Stimulated activated CD4-positive, alpha-beta T cell treated with anti-CD3 and anti-CD28 coated beads, Interleukin-15, amount 100 ng/mL, for 24 hours (primary cell): ENCODE data around the gene DAB1.

ENCODE experiments used
- DNase-seq: peaks from one replicate; pipeline ENCODE4 v3.0.0-alpha.2; 2020

Gene DAB1

DNA sequence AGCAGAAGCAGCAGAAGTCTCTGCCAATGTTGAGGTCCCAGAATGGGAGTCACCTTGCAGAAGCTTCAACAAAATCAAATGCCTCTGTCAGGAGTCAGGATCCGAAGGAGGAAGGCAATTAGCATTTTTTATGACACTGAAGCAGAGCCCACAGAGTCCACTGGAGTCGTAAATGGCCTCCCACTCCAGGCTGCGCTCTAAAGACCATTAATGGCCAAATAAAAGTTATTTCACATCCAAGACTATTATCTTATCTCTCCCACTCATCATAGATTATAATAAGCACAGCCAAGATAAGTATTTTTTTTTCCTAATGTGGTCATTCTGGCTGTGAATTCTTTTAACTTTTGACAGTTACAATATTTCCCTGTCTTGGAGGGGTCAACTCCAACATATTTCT lies 267.0 kb downstream of the DAB1 start:
- no peak for DNase-seq

DNA sequence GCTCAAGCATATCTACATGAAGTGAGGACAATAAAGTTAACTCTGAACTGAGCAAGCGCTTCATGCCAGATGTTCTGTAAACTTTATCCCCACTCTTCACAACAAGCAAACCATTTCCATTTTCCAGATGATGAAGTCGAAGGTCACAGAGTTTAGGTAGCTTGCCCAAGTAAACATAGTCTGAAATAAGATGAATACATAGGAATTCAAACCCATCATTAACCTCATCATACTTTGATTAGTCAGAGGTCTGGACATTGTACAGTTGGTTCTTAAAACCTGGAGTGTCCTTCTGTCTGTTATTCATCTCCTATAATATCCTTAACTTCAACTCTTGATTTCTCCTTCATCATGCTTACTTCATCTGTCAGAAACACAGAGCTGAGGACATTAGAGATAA lies 277.8 kb downstream of the DAB1 start:
- no peak for DNase-seq

DNA sequence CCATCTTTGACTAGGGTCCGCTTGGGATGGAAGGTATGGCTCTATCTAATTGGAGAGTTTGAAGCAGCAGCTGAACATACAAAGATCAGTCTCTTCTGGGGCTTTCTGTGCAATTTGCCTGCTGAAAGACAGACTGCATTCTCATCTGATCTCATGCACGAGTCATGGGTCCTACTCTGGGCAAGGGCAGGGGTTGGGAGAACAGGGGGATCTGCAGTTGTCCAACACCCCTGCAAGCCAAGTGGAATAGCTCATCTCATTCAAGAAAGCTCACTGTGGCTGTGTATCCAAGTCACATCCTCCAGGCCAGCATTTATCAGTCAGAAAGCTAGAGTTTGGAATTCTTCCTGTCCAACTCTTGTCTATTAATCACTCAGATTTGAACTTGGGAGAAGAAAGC lies 280.9 kb downstream of the DAB1 start:
- DNase-seq: no peak

DNA sequence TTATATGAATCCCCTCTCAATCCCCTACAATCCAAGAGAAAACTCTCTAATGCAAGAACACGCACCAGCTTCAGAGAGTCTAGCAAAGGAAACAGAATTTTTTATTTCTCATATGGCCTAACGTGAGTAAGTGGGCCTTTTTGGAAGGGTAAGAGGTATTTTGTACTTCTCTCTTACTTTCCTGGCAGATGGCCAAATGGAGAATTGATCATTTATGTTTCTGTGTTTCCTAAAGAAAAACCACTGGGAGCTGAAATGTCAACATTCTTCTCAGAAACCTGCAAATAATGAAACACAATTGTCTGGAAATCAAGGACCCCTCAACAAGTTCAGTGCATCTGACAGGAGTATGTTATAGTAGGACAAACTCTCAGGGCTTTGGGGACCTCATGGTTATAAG lies 281.7 kb downstream of the DAB1 start:
- DNase-seq: no peak

DNA sequence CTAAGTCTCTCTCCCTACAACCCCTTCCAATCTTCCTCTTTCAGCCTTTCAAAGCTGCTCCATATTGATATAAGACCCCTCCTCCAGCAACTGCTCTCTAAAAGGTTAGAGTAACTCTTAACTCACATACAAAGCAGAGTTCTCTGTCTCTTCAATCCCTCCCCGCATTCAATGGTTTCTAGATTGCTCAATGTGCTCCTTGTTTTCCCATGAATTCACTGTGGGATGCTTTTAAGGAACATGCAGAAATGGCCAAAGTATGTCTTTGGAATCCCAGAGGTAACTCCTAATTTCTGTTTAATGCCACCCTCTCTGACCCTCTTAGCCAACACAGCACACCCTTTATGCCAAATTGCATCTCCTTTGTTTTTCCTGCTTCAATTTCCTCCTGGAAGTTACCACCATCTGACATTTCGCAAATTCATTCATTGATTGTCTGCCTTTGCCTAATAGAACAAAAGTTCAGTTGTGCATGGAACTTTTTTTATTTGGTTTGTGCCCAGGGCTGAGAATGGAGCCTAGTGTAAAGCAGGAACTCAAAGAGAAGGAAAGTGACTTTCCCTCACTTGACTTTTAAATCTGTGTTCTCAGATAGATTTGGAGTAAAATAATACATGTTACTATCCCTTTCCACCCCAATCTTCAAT lies 285.3 kb downstream of the DAB1 start:
- no peak for DNase-seq

DNA sequence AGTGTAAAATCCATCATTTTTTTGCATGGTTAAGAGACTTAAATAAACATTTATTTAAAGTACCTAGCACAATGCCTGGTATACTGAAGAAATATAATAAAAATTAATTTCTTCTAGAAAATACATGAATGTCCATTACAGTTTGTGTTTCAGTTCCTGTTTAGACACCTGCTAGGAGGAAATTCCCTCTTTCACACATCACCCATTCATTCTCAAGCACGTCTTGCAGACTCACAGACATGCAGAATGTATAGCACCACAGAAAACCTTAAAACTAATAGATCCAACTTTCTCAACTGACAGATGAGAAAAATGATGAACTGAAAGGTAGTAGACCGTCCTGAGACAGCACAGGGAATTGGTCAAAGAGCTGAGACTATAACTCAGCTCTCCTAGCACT lies 285.9 kb downstream of the DAB1 start:
- no peak for DNase-seq

DNA sequence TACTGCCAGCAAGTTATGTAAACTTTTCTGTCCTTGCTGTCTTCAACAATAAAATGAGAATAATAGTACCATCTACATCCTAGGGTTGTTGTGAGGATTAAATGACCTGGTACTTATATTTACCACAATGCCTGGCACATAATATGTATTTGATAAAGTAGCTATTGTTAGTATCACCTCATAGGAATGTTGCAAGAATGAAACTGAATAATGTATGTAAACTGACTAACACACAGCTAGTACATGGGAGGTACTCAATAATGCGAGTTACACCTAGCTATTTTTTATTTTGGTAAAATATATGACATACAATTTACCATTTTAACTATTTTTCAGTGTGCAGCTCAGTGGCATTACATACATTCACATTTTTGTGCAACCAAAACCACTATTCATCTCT lies 289.1 kb downstream of the DAB1 start:
- DNase-seq: no peak

DNA sequence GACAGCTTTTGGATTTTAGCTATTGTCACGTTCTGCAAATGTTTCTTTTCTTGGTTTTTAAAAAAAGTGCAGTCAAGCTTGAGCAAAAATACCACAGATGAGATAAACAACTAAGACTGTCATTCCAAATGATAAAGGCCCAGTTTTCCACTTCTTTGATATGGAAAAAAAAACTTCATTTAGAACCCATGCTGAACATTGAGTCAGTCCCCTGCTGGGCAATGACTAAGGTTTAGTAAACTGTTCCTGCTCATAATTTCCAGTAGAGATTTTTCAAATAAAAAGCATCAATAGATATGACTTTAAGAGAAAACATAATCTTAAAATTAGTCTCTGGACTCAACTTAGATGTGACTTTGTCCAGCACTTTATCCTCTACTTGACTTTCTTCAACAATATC lies 290.2 kb downstream of the DAB1 start:
- no peak for DNase-seq

DNA sequence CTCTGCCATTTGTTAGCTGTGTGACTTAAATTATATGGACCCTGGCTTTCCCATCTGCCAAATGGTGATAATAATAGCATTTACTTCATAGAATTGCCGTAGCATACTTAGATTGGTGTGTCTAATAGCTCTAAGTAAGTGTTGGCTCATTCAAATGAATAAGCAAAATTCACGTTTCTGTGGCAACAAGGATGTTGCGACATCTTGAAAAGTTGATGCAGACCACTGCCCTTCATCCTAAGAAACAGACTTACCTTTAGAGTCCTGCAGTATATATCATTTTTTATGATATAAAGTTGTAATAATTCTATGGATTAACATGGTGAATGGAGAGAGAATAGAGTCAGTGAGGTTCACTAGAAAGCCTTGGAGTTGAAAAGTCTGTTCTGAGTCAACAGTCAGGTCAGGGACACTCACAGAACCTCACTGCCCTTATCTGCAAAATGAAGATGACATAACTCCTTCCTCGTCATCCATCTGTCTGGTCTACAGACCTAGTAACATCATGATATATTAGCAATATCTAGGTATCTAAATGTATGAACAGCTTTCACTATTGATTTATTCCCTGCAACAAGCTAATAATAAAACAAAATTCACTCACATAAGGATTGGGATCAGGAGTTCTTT lies 290.8 kb downstream of the DAB1 start:
- no peak for DNase-seq

DNA sequence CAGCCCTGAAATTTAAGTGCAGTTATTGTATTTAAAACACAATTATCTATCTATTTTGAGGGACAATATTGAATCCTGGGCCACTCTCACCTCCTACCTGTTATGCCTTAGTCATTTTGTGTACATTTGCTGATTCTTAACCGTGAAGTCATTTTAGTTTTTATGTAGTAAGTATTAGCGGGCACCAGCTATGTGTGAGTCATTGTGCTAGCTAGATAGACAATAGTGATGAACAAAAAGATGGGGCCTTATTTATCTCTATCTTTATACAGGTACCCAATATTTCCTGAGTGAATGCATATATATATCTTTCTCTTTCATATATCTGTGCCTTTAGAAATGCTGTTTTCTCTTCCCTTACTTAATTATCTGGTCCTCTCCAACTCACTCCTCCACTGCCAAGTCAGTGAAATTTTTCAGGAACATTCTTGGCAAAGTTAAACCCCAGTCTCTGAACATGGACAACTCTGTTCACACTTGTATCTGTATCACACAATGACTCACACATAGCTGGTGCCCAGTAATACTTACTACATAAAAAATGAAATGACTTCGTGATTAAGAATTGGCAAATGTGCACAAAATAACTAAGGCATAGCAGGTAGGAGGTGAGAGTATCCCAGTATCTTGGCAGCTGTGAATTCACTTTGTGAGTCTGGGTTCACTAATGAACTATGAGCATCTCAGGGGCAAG lies 292.0 kb downstream of the DAB1 start:
- no peak for DNase-seq

DNA sequence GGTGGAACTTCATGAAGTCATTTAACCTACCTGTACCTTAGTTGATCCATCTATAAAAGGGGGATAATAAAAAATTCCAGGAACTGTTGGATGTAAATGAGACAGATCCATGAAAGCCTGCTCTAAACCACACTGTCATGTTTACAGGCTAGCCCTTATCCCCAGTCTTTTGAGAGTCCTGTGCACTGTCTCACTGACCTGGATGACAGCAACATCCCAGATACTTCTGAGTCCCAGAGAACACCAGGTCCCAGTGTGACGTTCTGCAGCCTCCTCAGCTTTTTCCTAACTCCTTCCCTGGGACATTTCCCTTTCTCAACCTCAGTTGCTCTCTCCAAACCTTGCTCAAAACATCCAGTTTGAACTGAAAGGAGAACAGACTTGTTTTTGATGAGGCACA lies 292.6 kb downstream of the DAB1 start:
- no peak for DNase-seq

DNA sequence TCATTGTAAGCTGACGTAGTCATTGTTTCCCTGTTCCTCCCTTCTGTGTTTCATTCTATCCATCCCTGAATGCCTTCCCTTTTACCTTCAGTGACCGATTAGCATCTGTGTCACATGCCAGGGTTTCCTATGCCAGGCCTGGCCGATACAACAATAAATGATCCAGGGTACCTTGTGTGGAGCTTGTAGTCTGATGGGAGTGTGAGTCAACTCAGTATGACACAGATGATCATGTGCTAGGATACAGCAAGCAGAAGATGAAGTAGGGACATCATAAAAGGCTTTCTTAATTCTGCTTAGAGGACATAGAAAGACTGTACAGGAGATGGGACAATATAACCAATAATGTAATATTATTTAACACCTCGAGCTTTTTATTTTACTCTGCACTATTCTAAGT lies 294.0 kb downstream of the DAB1 start:
- DNase-seq: no peak

DNA sequence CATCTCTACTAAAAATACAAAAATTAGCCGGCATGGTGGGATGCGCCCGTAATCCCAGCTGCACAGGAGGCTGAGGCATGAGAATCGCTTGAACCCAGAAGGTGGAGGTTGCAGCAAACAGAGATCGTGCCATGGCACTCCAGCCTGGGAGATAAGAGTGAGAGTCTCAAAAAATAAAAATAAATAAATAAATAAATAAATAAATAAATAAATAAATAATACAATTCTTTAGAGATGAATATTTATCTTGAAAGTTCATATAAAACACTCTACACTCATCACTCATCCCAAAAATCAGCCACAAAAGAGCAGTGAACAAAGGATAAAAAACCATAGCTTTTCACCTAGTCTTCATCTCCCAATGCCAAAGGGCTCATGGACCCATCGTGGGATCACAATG lies 295.9 kb downstream of the DAB1 start:
- DNase-seq: no peak

DNA sequence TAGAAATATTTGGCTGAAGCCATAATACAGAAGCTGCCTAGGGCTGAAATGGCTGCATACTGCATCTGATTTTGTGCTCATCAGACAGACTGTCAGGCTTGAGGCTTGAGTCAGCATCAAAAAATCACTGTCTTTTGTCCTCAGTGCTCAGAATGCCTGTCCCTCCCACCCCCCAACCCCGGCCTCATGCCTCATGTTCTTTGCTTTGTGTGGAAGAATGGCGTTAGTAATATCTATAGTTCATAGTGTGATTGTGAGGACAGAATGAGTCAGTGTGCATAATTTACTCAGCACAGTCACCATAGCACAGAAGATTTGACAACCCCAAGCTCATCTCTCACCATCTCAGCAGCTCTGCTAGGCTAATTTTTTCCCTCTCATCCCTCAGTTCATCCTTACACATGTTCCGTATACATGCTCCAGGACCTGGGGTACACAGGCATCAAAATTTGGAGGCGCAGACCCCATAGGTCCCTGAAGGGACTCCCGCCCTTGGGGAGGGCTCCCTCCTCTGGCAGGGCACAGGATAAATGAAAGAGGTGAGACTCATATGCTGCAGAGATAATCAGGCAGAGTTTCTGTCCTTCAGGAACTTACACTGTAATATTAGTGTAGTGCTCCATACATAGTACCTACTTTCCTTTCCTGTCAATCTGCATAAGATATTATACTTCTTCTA lies 299.0 kb downstream of the DAB1 start:
- peak; percentile 3 for DNase-seq

DNA sequence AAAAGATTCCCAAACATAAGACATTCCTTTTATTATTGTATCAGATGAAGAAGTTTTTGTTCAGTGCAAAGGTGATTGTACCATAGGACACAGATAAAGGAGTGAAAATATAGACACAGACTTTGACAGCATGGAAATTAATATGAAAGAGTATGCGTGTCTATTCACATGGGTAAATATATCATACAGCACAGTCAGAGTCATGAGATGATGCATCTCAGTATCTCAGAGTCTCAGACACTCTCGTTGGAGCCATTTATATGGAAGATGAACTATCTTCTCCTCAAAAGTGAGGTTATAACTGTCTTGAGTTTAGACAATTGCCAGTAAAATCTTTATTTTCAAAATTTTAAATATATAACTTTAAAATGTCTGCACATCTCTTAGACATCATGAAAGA lies 299.7 kb downstream of the DAB1 start:
- DNase-seq: no peak

DNA sequence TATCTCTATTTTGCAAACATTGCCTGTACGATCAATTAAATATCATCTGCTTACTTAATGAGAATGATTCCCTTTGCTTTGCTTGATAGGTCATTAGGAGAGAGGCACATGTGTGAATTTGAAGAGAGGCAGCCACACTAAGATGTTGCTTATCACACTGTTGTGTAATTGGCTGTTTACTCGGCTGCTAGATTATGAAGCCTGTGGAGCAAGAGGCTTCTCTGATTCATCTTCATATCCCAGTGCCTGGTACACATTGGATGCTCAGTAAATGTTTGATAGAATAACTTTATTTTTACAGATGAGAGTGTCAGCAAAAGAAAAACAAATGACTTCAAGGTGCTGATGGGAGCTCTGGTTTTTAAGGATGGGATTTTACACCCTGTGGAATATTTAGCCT lies 301.8 kb downstream of the DAB1 start:
- no peak for DNase-seq

DNA sequence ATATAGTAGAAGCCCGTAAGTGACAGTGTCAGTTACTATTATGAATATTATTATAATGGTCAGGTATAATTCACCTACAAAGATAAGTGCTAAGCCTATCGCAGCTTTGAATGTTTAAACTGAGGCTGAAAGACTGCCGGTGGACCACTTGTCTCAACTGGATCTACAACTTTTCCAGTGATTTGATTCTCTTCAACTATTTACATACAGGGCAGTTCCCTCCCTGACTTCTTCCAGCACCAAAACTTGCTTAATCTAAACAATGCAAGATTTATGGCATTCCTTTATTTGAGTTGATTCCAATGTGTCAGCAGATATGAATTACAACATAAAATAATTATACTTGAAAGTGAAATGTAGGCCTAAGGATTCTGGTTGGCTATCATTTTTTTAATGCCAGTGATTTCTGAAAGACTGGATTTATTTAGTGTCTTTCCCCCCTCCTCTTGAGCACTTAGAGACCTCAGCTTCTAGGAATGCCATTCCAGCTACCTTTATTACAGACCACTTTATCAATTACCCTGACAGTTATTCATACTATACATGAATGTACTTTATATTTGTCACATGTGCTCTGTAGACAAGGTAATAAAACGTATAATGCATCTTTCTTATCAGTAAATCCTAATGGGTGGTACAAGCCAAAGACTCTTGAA lies 304.8 kb downstream of the DAB1 start:
- no peak for DNase-seq

DNA sequence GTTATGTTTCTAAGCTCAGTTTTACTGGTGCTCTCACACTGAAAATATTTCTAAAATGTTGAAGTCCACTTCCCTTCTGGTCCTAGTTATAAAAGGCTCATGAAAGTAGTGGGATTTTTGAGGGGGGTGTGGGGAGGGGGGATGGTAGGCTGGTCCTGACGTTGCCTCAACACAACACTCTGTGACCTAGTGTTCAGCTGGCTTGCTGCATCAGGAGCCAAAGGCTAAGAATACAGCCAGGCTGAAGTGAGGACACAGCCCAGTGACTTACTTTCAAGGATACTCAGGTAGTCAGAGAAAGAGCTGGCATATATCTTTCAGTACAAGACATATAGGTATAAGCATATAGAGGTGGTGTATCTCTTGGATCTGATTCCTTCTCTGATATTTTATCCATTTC lies 306.1 kb downstream of the DAB1 start:
- no peak for DNase-seq

DNA sequence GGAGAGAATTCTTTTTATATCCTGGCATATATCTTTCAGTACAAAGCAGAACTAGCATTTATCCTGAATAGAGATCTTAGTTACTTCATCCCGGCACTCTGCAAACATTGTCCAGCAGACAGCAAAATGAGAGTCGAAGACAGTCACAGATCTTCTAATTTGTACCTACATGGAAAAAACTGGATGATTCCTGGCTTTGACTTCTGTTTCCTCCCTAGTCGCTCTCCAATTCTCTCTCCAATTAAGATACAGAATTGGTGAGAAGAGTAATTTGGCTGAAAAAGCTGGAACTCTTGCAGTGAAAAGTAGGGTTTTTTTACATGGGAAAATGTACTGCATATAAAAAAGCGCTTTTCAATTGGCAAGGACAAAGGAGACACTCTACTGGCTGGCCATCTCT lies 307.0 kb downstream of the DAB1 start:
- DNase-seq: no peak

DNA sequence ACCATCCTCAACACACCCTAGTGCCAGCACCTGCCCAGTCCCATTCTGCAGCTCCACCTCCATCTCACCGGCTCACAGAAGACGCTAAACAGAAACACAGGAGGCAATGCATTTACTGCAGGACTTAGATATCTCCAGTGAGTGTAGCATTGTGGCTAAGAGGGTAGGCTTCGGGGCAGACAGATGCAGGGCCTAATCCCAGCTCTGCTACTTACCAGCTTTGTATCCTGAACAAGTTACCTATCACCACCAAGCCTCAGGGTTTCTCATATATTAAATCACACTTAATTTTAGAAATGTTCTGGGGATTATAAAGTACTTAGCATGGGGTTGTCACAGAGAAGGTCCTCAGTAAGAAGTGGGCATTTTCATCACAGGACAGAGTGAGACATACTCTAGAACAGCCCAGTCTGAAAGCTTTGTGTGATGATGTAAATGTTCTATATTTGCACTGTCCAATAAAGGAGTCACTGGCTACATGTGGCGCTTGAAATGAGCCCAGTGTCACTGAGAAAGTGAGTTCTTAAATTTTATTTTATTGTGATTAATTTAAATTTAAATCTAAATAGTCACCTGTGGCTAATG lies 308.7 kb downstream of the DAB1 start:
- DNase-seq: no peak

DNA sequence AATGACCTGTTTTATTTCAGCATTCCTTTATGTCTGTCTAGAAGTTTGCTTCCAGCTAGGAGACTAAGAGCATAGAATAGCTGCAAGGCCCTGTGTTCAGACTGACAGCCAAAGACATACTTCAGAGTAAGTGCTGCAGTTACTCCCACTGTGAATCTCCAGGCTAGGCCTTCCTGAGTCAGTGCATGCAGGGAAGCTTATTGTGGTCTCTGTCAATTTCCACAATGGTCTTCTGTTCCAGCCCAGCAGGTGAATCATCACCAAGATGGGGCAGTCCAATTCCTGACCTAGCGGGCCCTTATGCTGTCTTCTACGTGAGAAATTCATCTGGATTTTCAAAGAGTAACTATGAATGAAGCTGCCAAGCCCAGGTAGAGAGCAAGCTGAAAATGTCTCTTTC lies 311.7 kb downstream of the DAB1 start:
- DNase-seq: no peak

DNA sequence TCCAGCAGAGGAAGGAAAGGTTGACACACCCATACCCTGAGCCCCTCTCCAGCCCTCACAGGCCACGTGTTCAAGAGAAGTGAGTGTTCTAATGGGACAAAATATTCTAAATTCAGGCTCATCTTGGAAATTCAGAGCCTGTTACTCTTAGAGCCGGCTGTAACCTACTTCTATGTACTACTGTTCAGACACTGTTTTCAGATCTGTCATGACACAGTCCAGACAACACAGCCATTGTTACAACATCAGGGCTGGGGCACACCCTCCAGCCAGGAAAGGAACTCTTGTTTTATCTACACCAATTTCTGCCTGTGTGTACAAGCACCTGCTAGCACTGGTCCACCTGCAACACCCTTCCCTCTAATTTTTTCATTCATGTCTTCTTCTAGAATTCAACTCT lies 312.7 kb downstream of the DAB1 start:
- no peak for DNase-seq

DNA sequence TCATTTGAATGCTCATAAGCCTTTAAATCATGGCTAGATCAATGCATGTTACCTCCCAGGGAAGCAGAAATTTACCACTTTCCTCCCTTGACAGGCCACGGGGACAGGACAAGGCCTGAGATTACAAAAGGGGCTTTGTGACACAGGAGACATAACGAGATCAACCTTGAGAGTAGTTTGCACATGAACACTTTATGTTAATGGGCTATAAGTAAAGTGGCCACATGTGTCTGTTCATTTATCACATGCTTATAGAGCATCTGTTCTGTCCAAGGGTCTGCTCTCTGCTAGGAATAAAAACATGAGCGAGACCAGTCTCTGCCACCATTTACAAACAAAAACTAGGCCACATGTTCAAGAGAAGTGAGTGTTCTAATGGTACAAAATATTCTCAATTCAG lies 314.0 kb downstream of the DAB1 start:
- DNase-seq: no peak
